ENCODE results near the gene NSRP1. TPM values are rescaled to one million over a fixed set of nuclear protein-coding genes. Genes with fewer than 3 reads are reported as not detected.

NSRP1 gene
- total and polyA plus RNA-seq, 4 donors = 7.0 to 25.7 (median 9.9) TPM

DNA sequence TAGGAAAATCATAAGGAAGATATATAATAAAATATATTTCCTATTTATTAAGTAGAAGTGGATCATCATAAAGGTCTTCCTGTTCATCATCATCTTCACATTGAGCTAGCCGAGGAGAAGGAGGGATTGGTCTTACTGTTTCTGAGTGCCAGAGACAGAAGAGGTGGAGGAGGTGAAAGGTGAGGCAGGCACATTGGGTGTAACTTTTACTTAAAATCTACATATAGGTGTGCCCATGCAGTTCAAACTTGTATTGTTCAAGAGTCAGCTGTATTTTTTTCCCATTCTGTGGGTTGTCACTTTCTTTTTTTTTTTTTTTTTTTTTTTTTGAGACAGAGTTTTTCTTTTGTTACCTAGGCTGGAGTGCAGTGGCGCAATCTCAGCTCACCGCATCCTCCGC is 34.9 kb downstream of the NSRP1 start:
- Histone ChIP-seq H3K4me3 (ENCODE audit: low read depth in 1 of 3, low read length in 3 of 3) (no peak overlapping the region), H3K27me3 (ENCODE audit: control insufficient read depth in 4 of 4, insufficient read depth in 4 of 4, low read length in 3 of 4) (no peaks in the 10 kb centered on the region), H3K36me3 (ENCODE audit: control insufficient read depth in 4 of 4, insufficient read depth in 3 of 4, low read depth in 1 of 4, low read length in 3 of 4) (peaks cover 0 to 2% (median 0%) of the 10 kb centered on the region in 4 donors), H3K4me1 (ENCODE audit: control insufficient read depth in 4 of 4, insufficient read depth in 4 of 4, low read length in 3 of 4) (peaks cover 0 to 2% (median 0%) of the 10 kb centered on the region in 4 donors), H3K27ac (ENCODE audit: low read depth in 1 of 2, low read length in 2 of 2) (no peak overlapping the region), H3K9ac (ENCODE audit: low read depth in 1 of 2, low read length in 2 of 2) (no peak overlapping the region), H3K9me3 (ENCODE audit: control insufficient read depth in 4 of 4, low read length in 3 of 4) (no peaks in the 10 kb centered on the region)
- 98% methylated on average over 4 of the region's 4 CpGs for WGBS
- no peak for DNase-seq (ENCODE audit: low spot score)
- TF ChIP-seq HNF4G (IDR thresholded peaks at IDR 0.05) = no peak
- no peak for TF ChIP-seq FOXA2 (IDR thresholded peaks at IDR 0.05)
- TF ChIP-seq, protein P1, sequence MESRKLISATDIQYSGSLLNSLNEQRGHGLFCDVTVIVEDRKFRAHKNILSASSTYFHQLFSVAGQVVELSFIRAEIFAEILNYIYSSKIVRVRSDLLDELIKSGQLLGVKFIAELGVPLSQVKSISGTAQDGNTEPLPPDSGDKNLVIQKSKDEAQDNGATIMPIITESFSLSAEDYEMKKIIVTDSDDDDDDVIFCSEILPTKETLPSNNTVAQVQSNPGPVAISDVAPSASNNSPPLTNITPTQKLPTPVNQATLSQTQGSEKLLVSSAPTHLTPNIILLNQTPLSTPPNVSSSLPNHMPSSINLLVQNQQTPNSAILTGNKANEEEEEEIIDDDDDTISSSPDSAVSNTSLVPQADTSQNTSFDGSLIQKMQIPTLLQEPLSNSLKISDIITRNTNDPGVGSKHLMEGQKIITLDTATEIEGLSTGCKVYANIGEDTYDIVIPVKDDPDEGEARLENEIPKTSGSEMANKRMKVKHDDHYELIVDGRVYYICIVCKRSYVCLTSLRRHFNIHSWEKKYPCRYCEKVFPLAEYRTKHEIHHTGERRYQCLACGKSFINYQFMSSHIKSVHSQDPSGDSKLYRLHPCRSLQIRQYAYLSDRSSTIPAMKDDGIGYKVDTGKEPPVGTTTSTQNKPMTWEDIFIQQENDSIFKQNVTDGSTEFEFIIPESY (IDR thresholded peaks at IDR 0.05) = no peak
- TF ChIP-seq, protein P2, sequence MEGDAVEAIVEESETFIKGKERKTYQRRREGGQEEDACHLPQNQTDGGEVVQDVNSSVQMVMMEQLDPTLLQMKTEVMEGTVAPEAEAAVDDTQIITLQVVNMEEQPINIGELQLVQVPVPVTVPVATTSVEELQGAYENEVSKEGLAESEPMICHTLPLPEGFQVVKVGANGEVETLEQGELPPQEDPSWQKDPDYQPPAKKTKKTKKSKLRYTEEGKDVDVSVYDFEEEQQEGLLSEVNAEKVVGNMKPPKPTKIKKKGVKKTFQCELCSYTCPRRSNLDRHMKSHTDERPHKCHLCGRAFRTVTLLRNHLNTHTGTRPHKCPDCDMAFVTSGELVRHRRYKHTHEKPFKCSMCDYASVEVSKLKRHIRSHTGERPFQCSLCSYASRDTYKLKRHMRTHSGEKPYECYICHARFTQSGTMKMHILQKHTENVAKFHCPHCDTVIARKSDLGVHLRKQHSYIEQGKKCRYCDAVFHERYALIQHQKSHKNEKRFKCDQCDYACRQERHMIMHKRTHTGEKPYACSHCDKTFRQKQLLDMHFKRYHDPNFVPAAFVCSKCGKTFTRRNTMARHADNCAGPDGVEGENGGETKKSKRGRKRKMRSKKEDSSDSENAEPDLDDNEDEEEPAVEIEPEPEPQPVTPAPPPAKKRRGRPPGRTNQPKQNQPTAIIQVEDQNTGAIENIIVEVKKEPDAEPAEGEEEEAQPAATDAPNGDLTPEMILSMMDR (IDR thresholded peaks at IDR 0.05; ENCODE audit: low read depth, low read length, missing input control) = no peak
- TF ChIP-seq JUND (IDR thresholded peaks at IDR 0.05) = no peak
- TF ChIP-seq YY1 (IDR thresholded peaks at IDR 0.05) = no peak
- TF ChIP-seq SP1 (IDR thresholded peaks at IDR 0.05) = no peak
- TF ChIP-seq EGR1 (IDR thresholded peaks at IDR 0.05; ENCODE audit: low read depth in 2 of 2) = no peak
- TF ChIP-seq HNF4A (conservative IDR thresholded peaks at IDR 0.05) = no peak
- TF ChIP-seq RXRA (IDR thresholded peaks at IDR 0.05) = no peak
- TF ChIP-seq, protein P3, sequence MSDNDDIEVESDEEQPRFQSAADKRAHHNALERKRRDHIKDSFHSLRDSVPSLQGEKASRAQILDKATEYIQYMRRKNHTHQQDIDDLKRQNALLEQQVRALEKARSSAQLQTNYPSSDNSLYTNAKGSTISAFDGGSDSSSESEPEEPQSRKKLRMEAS (IDR thresholded peaks at IDR 0.05) = no peak
- TF ChIP-seq FOXA1 (IDR thresholded peaks at IDR 0.05) = no peak
- no peak for TF ChIP-seq NR2F2 (IDR thresholded peaks at IDR 0.05)
- TF ChIP-seq TAF1 (conservative IDR thresholded peaks at IDR 0.05) = no peak
- TF ChIP-seq, protein P4, sequence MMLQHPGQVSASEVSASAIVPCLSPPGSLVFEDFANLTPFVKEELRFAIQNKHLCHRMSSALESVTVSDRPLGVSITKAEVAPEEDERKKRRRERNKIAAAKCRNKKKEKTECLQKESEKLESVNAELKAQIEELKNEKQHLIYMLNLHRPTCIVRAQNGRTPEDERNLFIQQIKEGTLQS (IDR thresholded peaks at IDR 0.05) = no peak
- no peak for TF ChIP-seq RAD21 (IDR thresholded peaks at IDR 0.05)
- no peak for TF ChIP-seq GABPA (IDR thresholded peaks at IDR 0.05 in 1 of 2, conservative IDR thresholded peaks at IDR 0.05 in 1 of 2)
- TF ChIP-seq, protein P5, sequence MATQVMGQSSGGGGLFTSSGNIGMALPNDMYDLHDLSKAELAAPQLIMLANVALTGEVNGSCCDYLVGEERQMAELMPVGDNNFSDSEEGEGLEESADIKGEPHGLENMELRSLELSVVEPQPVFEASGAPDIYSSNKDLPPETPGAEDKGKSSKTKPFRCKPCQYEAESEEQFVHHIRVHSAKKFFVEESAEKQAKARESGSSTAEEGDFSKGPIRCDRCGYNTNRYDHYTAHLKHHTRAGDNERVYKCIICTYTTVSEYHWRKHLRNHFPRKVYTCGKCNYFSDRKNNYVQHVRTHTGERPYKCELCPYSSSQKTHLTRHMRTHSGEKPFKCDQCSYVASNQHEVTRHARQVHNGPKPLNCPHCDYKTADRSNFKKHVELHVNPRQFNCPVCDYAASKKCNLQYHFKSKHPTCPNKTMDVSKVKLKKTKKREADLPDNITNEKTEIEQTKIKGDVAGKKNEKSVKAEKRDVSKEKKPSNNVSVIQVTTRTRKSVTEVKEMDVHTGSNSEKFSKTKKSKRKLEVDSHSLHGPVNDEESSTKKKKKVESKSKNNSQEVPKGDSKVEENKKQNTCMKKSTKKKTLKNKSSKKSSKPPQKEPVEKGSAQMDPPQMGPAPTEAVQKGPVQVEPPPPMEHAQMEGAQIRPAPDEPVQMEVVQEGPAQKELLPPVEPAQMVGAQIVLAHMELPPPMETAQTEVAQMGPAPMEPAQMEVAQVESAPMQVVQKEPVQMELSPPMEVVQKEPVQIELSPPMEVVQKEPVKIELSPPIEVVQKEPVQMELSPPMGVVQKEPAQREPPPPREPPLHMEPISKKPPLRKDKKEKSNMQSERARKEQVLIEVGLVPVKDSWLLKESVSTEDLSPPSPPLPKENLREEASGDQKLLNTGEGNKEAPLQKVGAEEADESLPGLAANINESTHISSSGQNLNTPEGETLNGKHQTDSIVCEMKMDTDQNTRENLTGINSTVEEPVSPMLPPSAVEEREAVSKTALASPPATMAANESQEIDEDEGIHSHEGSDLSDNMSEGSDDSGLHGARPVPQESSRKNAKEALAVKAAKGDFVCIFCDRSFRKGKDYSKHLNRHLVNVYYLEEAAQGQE (IDR thresholded peaks at IDR 0.05) = no peak
